Stimulated activated CD4-positive, alpha-beta T cell treated with anti-CD3 and anti-CD28 coated beads, Interleukin-12 subunit alpha, Interleukin-12 subunit beta, amount 100 ng/mL, for 48 hours (primary cell): ENCODE measurements around the gene SMAD3.

ENCODE experiments used
- DNase-seq, 3 donors: peaks; one replicate each; pipeline ENCODE4 v3.0.0-alpha.2; 2020; ENCODE audit warnings: low read depth in 2 of 3, low spot score in 1 of 3

SMAD3 gene

GRCh38 chr15:67194171-67195114 lies 129.0 kb downstream of the SMAD3 start:
- no peak for DNase-seq

DNA sequence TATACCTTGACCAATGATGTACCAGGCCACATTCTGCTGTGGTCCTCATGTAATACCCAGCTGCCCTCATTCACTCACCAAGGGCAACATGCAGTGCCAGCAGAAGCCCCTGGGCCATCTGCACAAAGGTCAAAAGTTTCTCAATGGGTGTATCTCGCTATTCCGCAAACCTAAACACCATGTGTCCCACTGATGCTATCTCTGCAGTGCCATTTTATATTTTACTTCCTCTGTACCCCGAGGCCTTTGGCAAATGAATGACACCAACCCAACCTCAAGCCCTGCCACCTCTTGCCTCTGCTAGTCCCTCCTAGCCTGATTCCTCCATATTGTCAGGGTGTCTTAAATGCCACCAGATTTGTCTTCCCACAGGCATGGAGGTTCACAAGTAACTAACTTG lies 129.9 kb downstream of the SMAD3 start:
- DNase-seq: no peak

- no peak for DNase-seq
Observed at GRCh38 chr15:67196222-67196621, 130.8 kb downstream of the SMAD3 start.

DNA sequence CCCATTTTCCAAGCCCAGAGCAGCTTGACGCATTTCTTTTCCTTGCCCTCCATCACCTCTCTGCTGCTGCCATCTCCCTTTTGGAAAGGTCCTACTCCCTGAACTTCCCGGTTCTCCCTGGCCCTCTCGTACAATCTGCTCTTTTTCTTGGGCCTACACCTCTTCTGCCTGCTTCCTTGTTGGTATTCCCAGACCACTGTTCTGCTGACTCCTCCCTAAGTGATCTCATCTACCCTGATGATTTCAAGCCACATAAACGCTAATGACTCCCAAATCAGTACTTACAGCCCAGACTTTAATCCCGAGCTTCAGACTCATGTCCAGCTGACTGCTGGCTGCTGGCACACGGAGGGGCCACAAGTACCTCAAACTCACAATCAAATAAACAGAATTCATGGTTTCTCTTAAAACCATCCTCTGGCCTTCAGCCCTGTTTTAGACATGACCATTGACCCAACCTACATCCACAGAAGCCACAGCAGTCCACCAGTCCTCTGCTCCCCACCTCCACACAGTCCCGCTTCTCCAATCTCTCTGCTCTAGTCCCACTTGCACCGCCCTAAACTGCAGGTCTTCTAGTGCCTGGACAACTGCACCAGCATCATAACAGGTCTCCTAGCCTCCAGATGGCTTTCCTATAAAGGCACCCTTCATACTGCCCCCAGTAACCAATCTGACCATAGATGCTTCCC lies 131.4 kb downstream of the SMAD3 start:
- no peak for DNase-seq

- no peak for DNase-seq
Observed at GRCh38 chr15:67197364-67197695, 131.9 kb downstream of the SMAD3 start.

- no peak for DNase-seq
Observed at GRCh38 chr15:67198157-67198754, 132.9 kb downstream of the SMAD3 start.

GRCh38 chr15:67199391-67199790 lies 134.0 kb downstream of the SMAD3 start:
- no peak for DNase-seq

DNA sequence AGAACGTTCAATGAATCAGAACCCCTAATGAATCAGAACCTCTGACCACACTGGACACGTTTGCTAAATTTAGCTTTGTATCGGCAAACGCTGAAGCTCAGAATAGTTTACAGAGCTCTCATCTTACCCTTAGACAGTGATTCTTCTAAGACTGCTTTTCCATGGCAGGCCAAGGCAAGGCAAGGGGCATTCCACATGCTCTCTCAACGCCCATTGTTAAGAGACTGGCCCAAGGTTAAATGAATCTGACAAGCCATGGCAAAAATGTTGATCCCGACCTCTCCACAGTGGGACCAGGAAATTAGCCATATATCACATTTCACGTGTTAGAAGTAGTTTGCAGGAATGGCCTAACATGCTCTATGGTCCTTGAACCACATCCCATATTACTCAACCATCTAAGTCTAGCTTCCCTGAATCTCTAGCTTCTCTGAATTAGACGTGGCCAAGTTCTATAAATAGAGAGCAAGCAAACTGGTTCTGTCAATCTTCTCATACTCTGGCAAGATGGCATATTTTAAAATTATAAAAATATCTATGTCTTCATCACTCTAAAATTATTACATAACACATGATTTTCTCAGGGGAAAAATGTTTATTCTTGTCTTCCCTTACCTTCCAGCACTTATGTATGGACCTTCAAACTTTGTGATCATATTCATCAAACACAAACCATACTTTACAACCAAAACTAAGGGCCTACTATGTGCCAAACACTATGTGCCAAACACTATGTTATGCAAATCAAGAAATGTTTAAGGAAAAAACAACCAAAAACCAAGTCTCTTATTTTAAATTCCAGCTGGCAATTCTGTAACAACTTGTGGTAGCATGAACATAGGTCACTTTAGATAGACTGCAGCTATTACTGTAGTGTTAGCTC lies 134.7 kb downstream of the SMAD3 start:
- no peak for DNase-seq

- DNase-seq: no peak
Observed at GRCh38 chr15:67201136-67201535, 135.7 kb downstream of the SMAD3 start.

DNA sequence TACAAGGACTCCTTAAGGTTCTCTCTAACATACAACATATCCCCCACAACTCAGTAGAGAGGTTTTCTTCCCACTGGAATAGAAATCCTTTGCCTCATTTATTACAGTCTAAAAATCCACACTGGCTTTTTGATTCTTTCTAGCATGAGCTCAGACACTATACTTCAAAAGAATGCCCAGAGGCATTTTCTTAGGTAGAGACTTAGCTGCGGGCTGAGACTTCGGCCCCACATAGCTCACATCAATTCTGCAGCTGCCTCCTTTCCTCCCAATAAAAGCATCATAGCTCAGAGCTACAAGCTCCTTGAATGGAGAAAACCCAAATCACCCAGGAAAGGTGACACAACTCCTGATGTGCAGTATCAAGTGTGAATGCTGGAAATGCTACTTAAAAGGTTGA lies 136.7 kb downstream of the SMAD3 start:
- DNase-seq: no peak

DNA sequence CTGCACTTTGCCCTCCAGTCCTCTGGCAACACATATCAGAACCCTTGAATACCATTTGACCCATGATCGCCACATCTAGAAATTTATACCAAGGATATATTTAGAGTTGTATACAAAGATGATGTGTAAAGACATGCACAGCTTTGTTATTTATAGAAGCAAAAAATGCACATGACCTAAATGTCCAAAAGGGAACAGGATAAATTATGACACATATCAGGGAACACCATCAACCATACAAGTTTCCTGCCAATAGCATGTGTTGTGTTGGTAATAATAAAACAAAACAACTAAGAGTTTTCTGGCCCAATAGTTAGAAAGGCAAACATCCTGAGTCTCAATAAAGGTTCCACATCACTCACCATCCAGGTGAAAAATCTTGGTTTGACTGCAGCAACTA lies 137.6 kb downstream of the SMAD3 start:
- DNase-seq: no peak

DNA sequence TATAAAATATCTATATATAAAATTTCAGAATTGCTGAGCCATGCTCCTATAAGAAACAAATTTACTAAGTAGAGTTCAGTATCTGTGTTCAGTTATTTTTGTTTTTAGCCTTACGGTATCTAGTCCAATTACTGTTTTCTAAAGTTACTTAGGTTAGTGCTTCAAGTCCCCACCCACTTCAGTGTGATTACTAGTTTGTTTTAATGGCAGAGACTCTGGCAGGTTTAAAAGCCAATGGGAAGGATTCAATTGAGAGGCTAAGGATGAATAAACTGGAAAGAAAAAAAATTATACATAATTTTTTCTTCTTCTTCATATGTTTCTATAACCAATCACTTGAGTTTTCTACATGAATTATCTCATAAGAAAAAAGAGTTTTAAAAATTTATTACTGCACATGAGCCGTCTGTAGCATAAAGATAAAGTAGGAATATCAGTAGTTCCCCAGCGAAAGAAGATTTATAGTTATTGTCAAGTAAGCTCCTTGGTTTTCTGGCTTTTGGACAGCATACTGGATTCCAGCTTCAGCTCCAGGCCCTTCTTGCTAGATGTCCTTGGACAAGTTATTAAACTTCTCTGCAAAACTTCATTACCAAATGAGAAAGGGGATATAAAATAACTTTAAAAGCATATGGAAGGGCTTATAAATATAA lies 142.3 kb downstream of the SMAD3 start:
- DNase-seq: no peak

- no peak for DNase-seq
Observed at GRCh38 chr15:67208396-67208795, 143.0 kb downstream of the SMAD3 start.

GRCh38 chr15:67210555-67211168 lies 145.3 kb downstream of the SMAD3 start:
- no peak for DNase-seq

DNA sequence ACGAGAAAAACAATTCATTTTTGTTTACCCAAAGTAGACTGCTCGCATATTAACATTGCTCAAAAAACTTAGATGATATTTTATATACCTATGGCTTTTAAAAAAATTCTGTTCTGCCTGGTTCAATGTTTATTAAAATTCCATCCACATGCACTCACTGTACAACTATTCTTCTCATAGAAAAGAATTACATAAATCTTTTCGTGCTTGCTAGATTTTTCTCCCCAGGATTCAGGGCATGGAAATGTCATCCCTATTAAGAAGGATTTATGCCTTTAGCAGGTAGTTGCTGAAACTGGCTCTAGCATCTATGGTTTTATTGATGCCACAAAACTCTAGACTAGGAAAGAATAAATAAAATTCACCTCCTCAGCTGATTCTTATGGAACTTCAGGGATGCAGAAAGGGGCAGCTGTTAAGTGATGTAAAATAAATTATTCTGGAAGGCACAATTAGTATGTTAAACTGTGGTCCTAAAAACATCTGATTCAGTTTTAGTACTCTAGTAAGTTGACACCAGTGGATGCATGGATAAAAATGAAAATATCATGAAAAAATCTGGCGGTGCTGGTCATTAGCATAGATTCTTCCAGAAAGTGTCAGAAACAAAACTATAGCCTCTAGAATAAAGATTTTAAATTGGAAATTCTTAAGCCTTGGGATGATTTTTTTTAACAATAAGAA lies 147.4 kb downstream of the SMAD3 start:
- no peak for DNase-seq

- DNase-seq: no peak
Observed at GRCh38 chr15:67215102-67215501, 149.7 kb downstream of the SMAD3 start.

DNA sequence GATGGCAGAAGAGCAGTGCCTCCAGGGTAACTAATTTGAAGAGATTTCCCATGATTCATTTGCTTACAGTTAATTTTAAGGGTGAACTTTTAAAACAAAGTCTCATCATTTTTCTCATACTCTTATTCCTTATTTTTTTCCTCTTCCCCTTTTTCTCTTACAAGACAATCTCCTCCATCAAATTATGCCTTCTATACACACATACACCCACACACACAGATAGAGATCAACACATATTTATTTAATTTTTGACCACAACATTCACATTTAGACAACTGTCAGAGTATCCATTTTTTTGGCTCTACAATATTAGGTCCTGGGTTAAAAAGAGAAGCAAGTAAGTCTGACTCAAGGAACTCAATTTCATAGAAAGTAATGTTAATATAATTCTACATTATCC lies 151.5 kb downstream of the SMAD3 start:
- DNase-seq: no peak

- DNase-seq: no peak
Observed at GRCh38 chr15:67218428-67218827, 153.0 kb downstream of the SMAD3 start.

- no peak for DNase-seq
Observed at GRCh38 chr15:67219288-67219687, 153.9 kb downstream of the SMAD3 start.

GRCh38 chr15:67224889-67225288 lies 159.5 kb downstream of the SMAD3 start:
- DNase-seq: no peak
